OCI-LY7 (cell line): ENCODE measurements around the gene FUT8. TPM values are rescaled to one million over a fixed set of nuclear protein-coding genes. Genes with fewer than 3 reads are reported as not detected.

Experiments used
- BruUV-seq: library from RNA; stranded (reverse); fragments of 400-500 nt; replicated peaks from 2 replicates; lab custom pipeline; 2021; lab: Mats Ljungman, UMichigan
- CTCF ChIA-PET: fragments of 300-600 bp; sonication (Branson Sonifier 250); formaldehyde crosslinking; loops from one replicate; lab custom pipeline; 2022; ENCODE audit warnings: antibody characterized with exemption; ENCODE audit not compliant: unreplicated experiment; lab: Charles Lee
- POLR2A ChIA-PET: fragments of 300-600 bp; sonication (Branson Sonifier 250); formaldehyde crosslinking; loops from one replicate; lab custom pipeline; 2022; ENCODE audit warnings: antibody characterized with exemption; lab: Charles Lee
- DNase-seq: peaks from one replicate; pipeline ENCODE4 v3.0.0-alpha.2; 2015; ENCODE audit warnings: low spot score
- H2AFZ ChIP-seq: fragments of 200-600 bp; sonication (generic), shearing (Covaris generic); 2 replicates; pipeline ENCODE4 v1.6.1; 2014; ENCODE audit warnings: mild to moderate bottlenecking, antibody characterized with exemption, low read length, moderate library complexity
- H3K27ac ChIP-seq: fragments of 200-600 bp; sonication (generic); 2 replicates; pipeline ENCODE4 v1.5.1; 2014; ENCODE audit warnings: mixed run types, low read depth, mild to moderate bottlenecking, moderate library complexity, low read length, inconsistent platforms; ENCODE audit not compliant: poor library complexity, severe bottlenecking
- H3K36me3 ChIP-seq: fragments of 200-600 bp; sonication (generic); 2 replicates; pipeline ENCODE4 v1.6.1; 2014; ENCODE audit warnings: mild to moderate bottlenecking, antibody characterized with exemption, low read length, moderate library complexity, mixed read lengths; ENCODE audit not compliant: insufficient read depth
- H3K4me1 ChIP-seq: fragments of 200-600 bp; sonication (generic); 2 replicates; pipeline ENCODE4 v1.5.1; 2014; ENCODE audit warnings: mild to moderate bottlenecking, low read length; ENCODE audit not compliant: insufficient read depth, poor library complexity, severe bottlenecking
- H3K4me2 ChIP-seq: fragments of 200-600 bp; sonication (generic); 2 replicates; pipeline ENCODE4 v1.6.1; 2014; ENCODE audit warnings: mild to moderate bottlenecking, low read length
- H3K4me3 ChIP-seq: fragments of 200-600 bp; sonication (generic); 2 replicates; pipeline ENCODE4 v1.5.1; 2014; ENCODE audit warnings: mild to moderate bottlenecking, low read depth, low read length; ENCODE audit not compliant: poor library complexity, severe bottlenecking
- H3K79me2 ChIP-seq: fragments of 200-600 bp; sonication (generic); 2 replicates; pipeline ENCODE4 v1.6.1; 2016; ENCODE audit warnings: low read depth, mild to moderate bottlenecking, low read length, moderate library complexity, mixed read lengths; ENCODE audit not compliant: insufficient read depth
- H3K9me2 ChIP-seq: fragments of 200-600 bp; sonication (generic); 2 replicates; pipeline ENCODE4 v1.6.1; 2016; ENCODE audit warnings: mild to moderate bottlenecking, low read length, mixed read lengths; ENCODE audit not compliant: insufficient read depth
- H3K9me3 ChIP-seq: fragments of 200-600 bp; sonication (generic); 2 replicates; pipeline ENCODE4 v1.6.1; 2014; ENCODE audit warnings: mild to moderate bottlenecking, mixed run types, low read length, mixed read lengths
- H4K20me1 ChIP-seq: fragments of 200-600 bp; sonication (generic); 2 replicates; pipeline ENCODE4 v1.6.1; 2014; ENCODE audit warnings: mild to moderate bottlenecking, antibody characterized with exemption, low read length, moderate library complexity, mixed read lengths; ENCODE audit not compliant: insufficient read depth
- EZH2phosphoT487 ChIP-seq: fragments of 200-600 bp; sonication (generic); IDR thresholded peaks from 2 replicates; pipeline ENCODE4 v1.6.1; 2018; ENCODE audit warnings: low read depth, borderline replicate concordance, mild to moderate bottlenecking, mixed run types, antibody characterized with exemption, low read length, moderate library complexity, mixed read lengths
- intact Hi-C: fragments of 100-400 bp; cut with micrococcal nuclease; formaldehyde crosslinking; loops from one replicate; pipeline ENCODE4 v1.10.0; 2022; ENCODE audit not compliant: unreplicated experiment
- total RNA-seq, 2 experiments: library from RNA; depleted of rRNA in 1 of 2; stranded (reverse); fragments of >200 nt in 1 of 2; shearing (Covaris generic) in 1 of 2; gene quantifications; 2 replicates each; pipeline ENCODE4 v1.2.3, GENCODE V29; 2014 to 2022
- TF ChIP-seq, protein P1 (sequence below): fragments of 200-600 bp; sonication (generic); conservative IDR thresholded peaks from 2 replicates; pipeline ENCODE4 v1.5.1; 2014; ENCODE audit warnings: mild to moderate bottlenecking, antibody characterized with exemption, low read length, moderate library complexity, mixed read lengths

FUT8 gene
- total RNA-seq, 2 experiments from 2014 or later, result 90.3 to 174 TPM

DNA sequence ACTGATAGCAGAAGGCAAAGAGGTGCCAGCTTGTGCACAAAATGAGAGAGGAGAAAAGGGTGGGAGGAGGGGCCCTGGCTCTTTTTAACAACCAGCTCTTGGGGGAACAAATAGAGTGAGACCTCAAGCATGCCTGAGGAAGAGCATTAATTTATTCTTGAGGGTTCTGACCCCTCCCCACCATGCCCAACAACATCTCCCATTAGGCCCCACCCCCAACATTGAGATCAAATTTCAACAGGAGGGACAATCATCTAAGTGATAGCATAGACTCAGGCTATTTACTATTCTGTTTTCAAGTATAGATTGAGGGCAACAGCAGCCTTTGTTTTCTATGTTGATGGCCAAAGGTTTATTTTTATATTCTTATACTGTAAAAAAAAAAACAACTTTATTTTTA, 59.7 kb downstream of the FUT8 start:
- no peaks in the 10 kb centered on the region for H3K9me3 ChIP-seq
- no TSS peak for BruUV-seq
- H3K27ac ChIP-seq, result no peak overlapping the region
- peaks cover 36% of the 10 kb centered on the region for H3K4me1 ChIP-seq
- H3K79me2 ChIP-seq, result peaks cover 100% of the 10 kb centered on the region
- TF ChIP-seq EZH2phosphoT487, result no peak
- TF ChIP-seq, protein P1, sequence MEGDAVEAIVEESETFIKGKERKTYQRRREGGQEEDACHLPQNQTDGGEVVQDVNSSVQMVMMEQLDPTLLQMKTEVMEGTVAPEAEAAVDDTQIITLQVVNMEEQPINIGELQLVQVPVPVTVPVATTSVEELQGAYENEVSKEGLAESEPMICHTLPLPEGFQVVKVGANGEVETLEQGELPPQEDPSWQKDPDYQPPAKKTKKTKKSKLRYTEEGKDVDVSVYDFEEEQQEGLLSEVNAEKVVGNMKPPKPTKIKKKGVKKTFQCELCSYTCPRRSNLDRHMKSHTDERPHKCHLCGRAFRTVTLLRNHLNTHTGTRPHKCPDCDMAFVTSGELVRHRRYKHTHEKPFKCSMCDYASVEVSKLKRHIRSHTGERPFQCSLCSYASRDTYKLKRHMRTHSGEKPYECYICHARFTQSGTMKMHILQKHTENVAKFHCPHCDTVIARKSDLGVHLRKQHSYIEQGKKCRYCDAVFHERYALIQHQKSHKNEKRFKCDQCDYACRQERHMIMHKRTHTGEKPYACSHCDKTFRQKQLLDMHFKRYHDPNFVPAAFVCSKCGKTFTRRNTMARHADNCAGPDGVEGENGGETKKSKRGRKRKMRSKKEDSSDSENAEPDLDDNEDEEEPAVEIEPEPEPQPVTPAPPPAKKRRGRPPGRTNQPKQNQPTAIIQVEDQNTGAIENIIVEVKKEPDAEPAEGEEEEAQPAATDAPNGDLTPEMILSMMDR, result no peak
- H3K36me3 ChIP-seq, result peaks cover 66% of the 10 kb centered on the region
- no peak overlapping the region for H3K4me3 ChIP-seq
- CTCF ChIA-PET, result no interaction called here
- POLR2A ChIA-PET, result interaction anchor here (0.5 to 0.7 kb wide), 2 partner anchors 8 to 10 kb away, joined by 3 to 6 read pairs; no protein-coding TSS in a partner anchor
- DNase-seq, result no peak
- intact Hi-C loops, result no loop called here
- peaks cover 23% of the 10 kb centered on the region for H4K20me1 ChIP-seq
- H2AFZ ChIP-seq, result no peak overlapping the region
- no peaks in the 10 kb centered on the region for H3K9me2 ChIP-seq
- no peak overlapping the region for H3K4me2 ChIP-seq

GRCh38 chr14:65476273-65476941, 63.9 kb downstream of the FUT8 start:
- no peak overlapping the region for H2AFZ ChIP-seq
- no TSS peak for BruUV-seq
- H3K79me2 ChIP-seq, result peaks cover 100% of the 10 kb centered on the region
- intact Hi-C loops, result no loop called here
- ChIA-PET CTCF (interaction anchor here (0.8 kb wide), 1 partner anchor 12 kb away, joined by 3 read pairs; no protein-coding TSS in a partner anchor), POLR2A (interaction anchor here (0.6 to 1.8 kb wide), 11 partner anchors 8 to 91 kb away, joined by 3 to 9 read pairs (median 3); no protein-coding TSS in a partner anchor)
- H3K4me3 ChIP-seq, result no peak overlapping the region
- H3K4me1 ChIP-seq, result peaks cover 54% of the 10 kb centered on the region
- H3K36me3 ChIP-seq, result peaks cover 79% of the 10 kb centered on the region
- no peak for DNase-seq
- H4K20me1 ChIP-seq, result peaks cover 31% of the 10 kb centered on the region
- no peak overlapping the region for H3K27ac ChIP-seq
- no peak overlapping the region for H3K4me2 ChIP-seq
- TF ChIP-seq, protein P1, result no peak
- no peak for TF ChIP-seq EZH2phosphoT487
- no peaks in the 10 kb centered on the region for H3K9me3 ChIP-seq
- H3K9me2 ChIP-seq, result no peaks in the 10 kb centered on the region

DNA sequence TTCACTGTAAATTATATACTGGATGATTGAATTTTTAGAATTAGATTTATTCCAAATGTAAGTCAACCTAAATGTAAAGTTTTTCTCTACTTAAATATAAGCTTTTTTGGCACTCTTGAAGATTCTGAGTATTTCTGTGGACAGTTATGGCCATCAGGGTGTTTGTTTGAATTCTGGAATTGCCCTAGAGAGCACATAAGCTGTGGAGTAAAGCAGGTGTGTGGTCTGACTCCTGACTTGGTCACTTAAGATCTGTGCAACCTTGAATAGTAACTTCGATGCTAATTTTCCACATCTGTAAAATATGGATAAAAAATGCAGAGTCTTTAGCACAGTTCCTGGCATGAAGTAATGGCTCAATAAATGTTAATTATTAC, 64.4 kb downstream of the FUT8 start:
- no TSS peak for BruUV-seq
- Histone ChIP-seq H3K9me3 (no peaks in the 10 kb centered on the region), H2AFZ (no peak overlapping the region), H3K36me3 (peaks cover 75% of the 10 kb centered on the region), H3K4me3 (no peak overlapping the region), H3K4me1 (peaks cover 59% of the 10 kb centered on the region), H3K9me2 (no peaks in the 10 kb centered on the region), H3K27ac (no peak overlapping the region), H3K79me2 (peaks cover 100% of the 10 kb centered on the region), H3K4me2 (no peak overlapping the region), H4K20me1 (peaks cover 29% of the 10 kb centered on the region)
- intact Hi-C loops, result no loop called here
- no peak for DNase-seq
- no peak for TF ChIP-seq EZH2phosphoT487
- TF ChIP-seq, protein P1, result no peak
- ChIA-PET POLR2A (interaction anchor here (0.6 to 1.8 kb wide), 11 partner anchors 9 to 90 kb away, joined by 3 to 9 read pairs (median 3); no protein-coding TSS in a partner anchor), CTCF (interaction anchor here (0.8 kb wide), 1 partner anchor 11 kb away, joined by 3 read pairs; no protein-coding TSS in a partner anchor)
